ENCODE data around the gene LUZP4. TPM values are rescaled to one million over a fixed set of nuclear protein-coding genes. Genes with fewer than 3 reads are reported as not detected.

Gene LUZP4
- total RNA-seq, 1 donor from 2014 or later, result not detected

- no peaks in the 10 kb centered on the region for H3K4me1 ChIP-seq
- no peaks in the 10 kb centered on the region for H3K27me3 ChIP-seq (ENCODE audit: low read depth)
- H3K9me3 ChIP-seq, result no peaks in the 10 kb centered on the region
- ATAC-seq (no peak), DNase-seq (no peak)
- H3K27ac ChIP-seq, result no peak overlapping the region
- no peak overlapping the region for H3K4me3 ChIP-seq
- intact Hi-C loops (cut with DNase I), result no loop called here
- no peaks in the 10 kb centered on the region for H3K36me3 ChIP-seq
- TF ChIP-seq CTCF (IDR thresholded peaks at IDR 0.05), result no peak
Observed at GRCh38 chrX:115333446-115333845, 43.9 kb downstream of the LUZP4 start.

GRCh38 chrX:115337491-115338144 is 48.1 kb downstream of the LUZP4 start:
- no peak overlapping the region for H3K4me3 ChIP-seq
- ATAC-seq (no peak), DNase-seq (no peak)
- H3K4me1 ChIP-seq, result no peaks in the 10 kb centered on the region
- TF ChIP-seq CTCF (IDR thresholded peaks at IDR 0.05), result no peak
- H3K36me3 ChIP-seq, result no peaks in the 10 kb centered on the region
- intact Hi-C loops (cut with DNase I), result no loop called here
- H3K27me3 ChIP-seq (ENCODE audit: low read depth), result no peaks in the 10 kb centered on the region
- no peaks in the 10 kb centered on the region for H3K9me3 ChIP-seq
- no peak overlapping the region for H3K27ac ChIP-seq

- no peaks in the 10 kb centered on the region for H3K36me3 ChIP-seq
- ATAC-seq (no peak), DNase-seq (no peak)
- H3K9me3 ChIP-seq, result no peaks in the 10 kb centered on the region
- H3K27me3 ChIP-seq (ENCODE audit: low read depth), result no peaks in the 10 kb centered on the region
- intact Hi-C loops (cut with DNase I), result no loop called here
- H3K4me1 ChIP-seq, result peaks cover 2% of the 10 kb centered on the region
- no peak overlapping the region for H3K27ac ChIP-seq
- H3K4me3 ChIP-seq, result no peak overlapping the region
- no peak for TF ChIP-seq CTCF (IDR thresholded peaks at IDR 0.05)
Observed at GRCh38 chrX:115339441-115340025, 50.0 kb downstream of the LUZP4 start.

- peaks cover 13% of the 10 kb centered on the region for H3K4me1 ChIP-seq
- DNase-seq, result no peak
- H3K4me3 ChIP-seq, result no peak overlapping the region
- H3K9me3 ChIP-seq, result no peaks in the 10 kb centered on the region
- H3K27me3 ChIP-seq (ENCODE audit: low read depth), result no peaks in the 10 kb centered on the region
- no peak for TF ChIP-seq CTCF (IDR thresholded peaks at IDR 0.05)
- no peak overlapping the region for H3K27ac ChIP-seq
- intact Hi-C loops (cut with DNase I), result no loop called here
- no peak for ATAC-seq
- no peaks in the 10 kb centered on the region for H3K36me3 ChIP-seq
Observed at GRCh38 chrX:115341421-115341820, 51.9 kb downstream of the LUZP4 start.

- intact Hi-C loops (cut with DNase I), result no loop called here
- H3K36me3 ChIP-seq, result no peaks in the 10 kb centered on the region
- no peak for TF ChIP-seq CTCF (IDR thresholded peaks at IDR 0.05)
- no peaks in the 10 kb centered on the region for H3K27me3 ChIP-seq (ENCODE audit: low read depth)
- no peaks in the 10 kb centered on the region for H3K9me3 ChIP-seq
- H3K4me1 ChIP-seq, result peaks cover 13% of the 10 kb centered on the region
- peak; percentile 93 to 97 for ATAC-seq
- H3K27ac ChIP-seq, result peak overlapping the region; percentile 71
- no peak overlapping the region for H3K4me3 ChIP-seq
- peak; percentile 81 for DNase-seq
Observed at GRCh38 chrX:115344885-115345614, 55.5 kb downstream of the LUZP4 start.
